ENCODE measurements around the gene HSP90AA1. TPM values are rescaled to one million over a fixed set of nuclear protein-coding genes. Genes with fewer than 3 reads are reported as not detected.

The HSP90AA1 gene
- total and polyA plus RNA-seq, 2 experiments from 2014 or later: 371 to 655 TPM

- TF ChIP-seq EZH2phosphoT487 (IDR thresholded peaks at IDR 0.05; ENCODE audit: insufficient read depth, low read depth): no peak
- no peak for TF ChIP-seq EZH2 (IDR thresholded peaks at IDR 0.05; ENCODE audit: insufficient read depth, poor library complexity, severe bottlenecking)
- no peaks in the 10 kb centered on the region for H3K4me1 ChIP-seq (ENCODE audit: insufficient read depth)
- 74 to 78% methylated on average over 4 of the region's 4 CpGs for WGBS, 2 experiments (ENCODE audit: low coverage in 1 of 2, low lambda C conversion rate in 2 of 2, missing lambda C conversion rate in 2 of 2)
- no peaks in the 10 kb centered on the region for H3F3A ChIP-seq (ENCODE audit: insufficient read depth)
- H3K9ac ChIP-seq: no peak overlapping the region
- no peak for DNase-seq
- no peak overlapping the region for H3K27ac ChIP-seq
- no peaks in the 10 kb centered on the region for H3K79me2 ChIP-seq (ENCODE audit: insufficient read depth)
- no peak overlapping the region for H2AFZ ChIP-seq
- H3K27me3 ChIP-seq (replicated peaks; ENCODE audit: insufficient read depth): no peaks in the 10 kb centered on the region
- H3K36me3 ChIP-seq (ENCODE audit: low read depth): no peaks in the 10 kb centered on the region
- no peaks in the 10 kb centered on the region for H4K20me1 ChIP-seq (ENCODE audit: insufficient read depth)
- H3K9me2 ChIP-seq (ENCODE audit: insufficient read depth): no peaks in the 10 kb centered on the region
- no peak overlapping the region for H3K4me3 ChIP-seq
- no peak overlapping the region for H3K4me2 ChIP-seq (ENCODE audit: unreplicated experiment)
- in situ Hi-C loops (cut with MboI): no loop called here
- no peaks in the 10 kb centered on the region for H3K9me3 ChIP-seq (ENCODE audit: low read depth)
Measured at GRCh38 chr14:102105369-102105768, 18.5 kb upstream of the HSP90AA1 start.

DNA sequence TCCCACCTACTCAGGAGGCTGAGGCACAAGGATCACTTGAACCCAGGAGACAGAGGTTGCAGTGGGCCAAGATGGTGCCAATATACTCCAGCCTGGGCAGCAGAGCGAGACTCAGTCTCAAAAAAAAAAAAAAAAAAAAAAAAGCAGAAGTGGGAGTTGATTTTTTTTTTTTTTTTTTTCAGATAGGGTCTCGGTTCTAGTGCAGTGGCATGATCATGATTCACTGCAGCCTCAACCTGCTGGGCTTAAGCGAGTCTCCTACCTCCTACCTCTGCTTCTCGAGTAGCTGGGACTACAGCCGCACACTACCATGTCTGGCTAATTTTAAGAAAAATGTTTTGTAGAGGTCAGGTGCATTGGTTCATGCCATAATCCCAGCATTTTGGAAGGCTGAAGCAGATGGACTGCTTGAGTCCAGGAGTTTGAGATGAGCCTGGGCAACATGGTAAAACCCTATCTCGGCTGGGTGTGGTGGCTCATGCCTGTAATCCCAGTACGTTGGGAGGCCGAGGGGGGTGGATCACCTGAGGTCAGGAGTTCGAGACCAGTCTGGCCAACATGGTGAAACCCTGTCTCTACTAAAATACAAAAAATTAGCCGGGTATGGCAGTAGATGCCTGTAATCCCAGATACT, 16.3 kb upstream of the HSP90AA1 start:
- Histone ChIP-seq H3F3A (ENCODE audit: insufficient read depth) (no peaks in the 10 kb centered on the region), H3K4me1 (ENCODE audit: insufficient read depth) (no peaks in the 10 kb centered on the region), H3K9ac (no peak overlapping the region), H2AFZ (no peak overlapping the region), H4K20me1 (ENCODE audit: insufficient read depth) (no peaks in the 10 kb centered on the region), H3K4me3 (no peak overlapping the region), H3K36me3 (ENCODE audit: low read depth) (no peaks in the 10 kb centered on the region), H3K27me3 (replicated peaks; ENCODE audit: insufficient read depth) (no peaks in the 10 kb centered on the region), H3K4me2 (ENCODE audit: unreplicated experiment) (no peak overlapping the region), H3K9me2 (ENCODE audit: insufficient read depth) (no peaks in the 10 kb centered on the region), H3K79me2 (ENCODE audit: insufficient read depth) (no peaks in the 10 kb centered on the region), H3K9me3 (ENCODE audit: low read depth) (no peaks in the 10 kb centered on the region), H3K27ac (no peak overlapping the region)
- in situ Hi-C loops (cut with MboI): no loop called here
- no peak for DNase-seq
- WGBS, 2 experiments (ENCODE audit: low coverage in 1 of 2, low lambda C conversion rate in 2 of 2, missing lambda C conversion rate in 2 of 2): 86 to 93% methylated on average over 10 of the region's 10 CpGs
- TF ChIP-seq EZH2phosphoT487 (IDR thresholded peaks at IDR 0.05; ENCODE audit: insufficient read depth, low read depth): no peak
- TF ChIP-seq EZH2 (IDR thresholded peaks at IDR 0.05; ENCODE audit: insufficient read depth, poor library complexity, severe bottlenecking): no peak

DNA sequence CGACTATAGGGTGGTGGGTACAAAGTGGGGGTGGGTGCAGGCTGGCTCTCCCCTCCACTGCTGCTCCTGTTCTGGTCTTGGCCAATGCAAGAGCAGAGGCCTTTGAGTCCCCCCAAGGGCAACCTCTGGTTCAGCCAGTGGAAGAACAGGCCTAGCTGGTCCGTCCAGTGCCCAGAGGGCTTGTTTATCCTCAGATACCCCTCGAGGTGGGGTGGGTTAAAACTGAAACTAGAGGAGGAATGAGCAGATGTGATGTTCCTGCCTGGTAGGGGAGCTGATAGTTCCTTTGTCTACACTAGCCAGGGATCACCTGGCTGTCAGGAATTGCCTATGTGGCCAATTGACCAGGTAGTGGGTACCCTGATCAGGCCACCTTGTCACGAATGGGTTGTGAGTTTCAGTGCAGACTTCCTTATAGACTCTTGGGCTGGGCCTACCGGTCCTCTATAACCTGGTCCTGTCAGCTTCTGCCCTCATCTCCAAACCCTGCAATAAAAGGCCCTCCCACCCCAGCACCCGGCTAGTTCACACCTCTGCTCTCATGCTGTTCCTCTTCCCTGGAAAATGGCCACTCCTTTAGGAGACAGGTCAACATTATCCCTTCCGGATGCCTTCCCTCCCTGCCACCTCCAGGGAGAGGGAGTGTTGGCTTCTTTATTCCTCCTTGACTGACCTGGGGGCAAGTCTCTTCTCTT, 10.7 kb upstream of the HSP90AA1 start:
- no peaks in the 10 kb centered on the region for H4K20me1 ChIP-seq (ENCODE audit: insufficient read depth)
- H3K36me3 ChIP-seq (ENCODE audit: low read depth): no peaks in the 10 kb centered on the region
- H2AFZ ChIP-seq: no peak overlapping the region
- no peak overlapping the region for H3K27ac ChIP-seq
- in situ Hi-C loops (cut with MboI): no loop called here
- no peaks in the 10 kb centered on the region for H3K9me2 ChIP-seq (ENCODE audit: insufficient read depth)
- 56 to 63% methylated on average over 6 to 7 of the region's 7 CpGs for WGBS, 2 experiments (ENCODE audit: low coverage in 1 of 2, low lambda C conversion rate in 2 of 2, missing lambda C conversion rate in 2 of 2)
- no peak for TF ChIP-seq EZH2 (IDR thresholded peaks at IDR 0.05; ENCODE audit: insufficient read depth, poor library complexity, severe bottlenecking)
- no peak for TF ChIP-seq EZH2phosphoT487 (IDR thresholded peaks at IDR 0.05; ENCODE audit: insufficient read depth, low read depth)
- no peaks in the 10 kb centered on the region for H3K27me3 ChIP-seq (replicated peaks; ENCODE audit: insufficient read depth)
- DNase-seq: no peak
- H3K4me3 ChIP-seq: no peak overlapping the region
- H3K4me2 ChIP-seq (ENCODE audit: unreplicated experiment): no peak overlapping the region
- no peaks in the 10 kb centered on the region for H3K79me2 ChIP-seq (ENCODE audit: insufficient read depth)
- peaks cover 12% of the 10 kb centered on the region for H3K4me1 ChIP-seq (ENCODE audit: insufficient read depth)
- H3F3A ChIP-seq (ENCODE audit: insufficient read depth): no peaks in the 10 kb centered on the region
- no peaks in the 10 kb centered on the region for H3K9me3 ChIP-seq (ENCODE audit: low read depth)
- H3K9ac ChIP-seq: no peak overlapping the region

DNA sequence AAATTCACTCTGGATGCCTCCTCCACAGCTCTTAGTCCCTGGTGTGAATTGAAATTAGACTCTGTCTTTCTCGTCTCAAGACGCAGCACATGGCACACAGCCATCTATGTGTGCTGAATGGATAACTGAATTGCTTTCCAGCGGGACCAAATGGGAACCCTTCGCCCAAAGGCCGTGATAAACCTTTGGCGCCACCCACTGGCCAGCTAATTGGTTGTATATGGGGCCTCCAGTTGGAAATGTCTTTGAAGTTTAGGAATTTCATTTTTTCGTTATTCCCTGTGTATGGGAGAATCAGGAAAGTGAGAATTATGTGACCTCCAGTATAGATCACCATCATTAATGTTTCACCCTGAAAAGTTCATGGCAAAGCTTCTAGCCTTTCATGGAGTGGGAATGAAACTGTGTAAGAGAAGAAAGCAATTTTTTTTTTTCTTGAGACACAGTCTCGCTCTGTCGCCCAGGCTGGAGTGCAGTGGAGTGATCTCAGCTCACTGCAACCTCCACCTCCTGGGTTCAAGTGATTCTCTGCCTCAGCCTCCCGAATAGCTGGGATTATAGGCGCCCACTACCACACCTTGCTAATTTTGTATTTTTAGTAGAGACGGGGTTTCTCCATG, 9.8 kb upstream of the HSP90AA1 start:
- DNase-seq: peak; percentile 86
- H3F3A ChIP-seq (ENCODE audit: insufficient read depth): no peaks in the 10 kb centered on the region
- H3K9me2 ChIP-seq (ENCODE audit: insufficient read depth): no peaks in the 10 kb centered on the region
- no peaks in the 10 kb centered on the region for H3K9me3 ChIP-seq (ENCODE audit: low read depth)
- TF ChIP-seq EZH2 (IDR thresholded peaks at IDR 0.05; ENCODE audit: insufficient read depth, poor library complexity, severe bottlenecking) (no peak), EZH2phosphoT487 (IDR thresholded peaks at IDR 0.05; ENCODE audit: insufficient read depth, low read depth) (no peak)
- H3K27me3 ChIP-seq (replicated peaks; ENCODE audit: insufficient read depth): no peaks in the 10 kb centered on the region
- no peaks in the 10 kb centered on the region for H3K79me2 ChIP-seq (ENCODE audit: insufficient read depth)
- H2AFZ ChIP-seq: peak overlapping the region; percentile 54; the same call in 1 of the 2 replicates
- H3K9ac ChIP-seq: no peak overlapping the region
- 34 to 36% methylated on average over 12 of the region's 12 CpGs for WGBS, 2 experiments (ENCODE audit: low coverage in 1 of 2, low lambda C conversion rate in 2 of 2, missing lambda C conversion rate in 2 of 2)
- H3K4me2 ChIP-seq (ENCODE audit: unreplicated experiment): no peak overlapping the region
- H3K36me3 ChIP-seq (ENCODE audit: low read depth): no peaks in the 10 kb centered on the region
- no peak overlapping the region for H3K27ac ChIP-seq
- in situ Hi-C loops (cut with MboI): no loop called here
- H3K4me3 ChIP-seq: no peak overlapping the region
- H3K4me1 ChIP-seq (ENCODE audit: insufficient read depth): peaks cover 12% of the 10 kb centered on the region
- H4K20me1 ChIP-seq (ENCODE audit: insufficient read depth): no peaks in the 10 kb centered on the region

Data from GM23248 (cell line).